Activated CD4-positive, alpha-beta memory T cell treated with anti-CD3 and anti-CD28 coated beads, Interleukin-2, amount 10 ng/mL, durations not matched to agents 7 days and 5 days (primary cell): ENCODE results near the gene CACNA1C. TPM values are rescaled to one million over a fixed set of nuclear protein-coding genes. Genes with fewer than 3 reads are reported as not detected.

Experiments used
- CTCF ChIA-PET: fragments of 350-600 bp; sonication (Branson Sonifier 250); formaldehyde crosslinking; loops from one replicate; lab custom pipeline; 2021; ENCODE audit warnings: antibody characterized with exemption, inconsistent platforms; lab: Charles Lee
- POLR2A ChIA-PET: fragments of 350-600 bp; sonication (Branson Sonifier 250); formaldehyde crosslinking; loops from one replicate; lab custom pipeline; 2021; ENCODE audit warnings: antibody characterized with exemption; lab: Charles Lee
- DNase-seq: peaks from one replicate; pipeline ENCODE4 v3.0.0-alpha.2; 2020
- H3K27ac Mint-ChIP-seq: one replicate; pipeline ENCODE4 v1.8.0; 2021; ENCODE audit warnings: mild to moderate bottlenecking, mixed read lengths
- H3K27me3 Mint-ChIP-seq: one replicate; pipeline ENCODE4 v1.8.0; 2021; ENCODE audit warnings: mixed read lengths
- H3K36me3 Mint-ChIP-seq: one replicate; pipeline ENCODE4 v1.8.0; 2021; ENCODE audit warnings: low read depth, mixed read lengths
- H3K4me1 Mint-ChIP-seq: one replicate; pipeline ENCODE4 v1.8.0; 2021; ENCODE audit warnings: mixed read lengths
- H3K4me3 Mint-ChIP-seq: one replicate; pipeline ENCODE4 v1.8.0; 2021; ENCODE audit warnings: mild to moderate bottlenecking, mixed read lengths
- H3K9me3 Mint-ChIP-seq: one replicate; pipeline ENCODE4 v1.8.0; 2021; ENCODE audit warnings: mixed read lengths
- total RNA-seq, 2 experiments: library from RNA; stranded (reverse); gene quantifications; one replicate each; pipeline ENCODE4 v1.2.3, GENCODE V29; 2021

Gene CACNA1C
- total RNA-seq, 2 experiments from 2014 or later: 0.30 TPM

- no peaks in the 10 kb centered on the region for H3K27me3 Mint-ChIP-seq
- POLR2A ChIA-PET: no interaction called here
- no peaks in the 10 kb centered on the region for H3K4me1 Mint-ChIP-seq
- H3K9me3 Mint-ChIP-seq: no peaks in the 10 kb centered on the region
- no peak overlapping the region for H3K27ac Mint-ChIP-seq
- no peak overlapping the region for H3K4me3 Mint-ChIP-seq
- DNase-seq: no peak
- CTCF ChIA-PET: no interaction called here
- H3K36me3 Mint-ChIP-seq: no peaks in the 10 kb centered on the region
Measured at GRCh38 chr12:2111826-2112225, 59.0 kb downstream of the CACNA1C start.

DNA sequence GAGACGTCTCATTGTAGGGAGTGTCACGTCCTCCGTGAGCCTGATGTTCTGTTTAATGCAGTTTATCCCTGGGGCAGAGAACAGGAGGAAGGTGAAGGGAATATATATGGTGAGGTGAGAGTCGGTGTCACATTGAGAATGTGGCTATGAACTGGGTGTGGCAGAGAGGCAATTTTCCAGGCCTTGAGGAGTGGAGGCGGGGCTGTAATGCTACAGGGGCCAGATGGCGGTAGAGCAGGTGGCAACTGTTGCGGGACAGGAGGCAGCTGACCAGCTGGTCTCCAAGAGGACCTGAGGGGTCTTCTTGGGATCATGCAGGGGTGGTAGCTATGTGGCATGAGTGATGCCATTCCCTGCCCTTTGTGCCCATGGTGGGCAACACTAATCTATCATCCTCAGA lies 59.6 kb downstream of the CACNA1C start:
- ChIA-PET POLR2A (no interaction called here), CTCF (no interaction called here)
- no peak for DNase-seq
- Mint-ChIP-seq H3K9me3 (no peaks in the 10 kb centered on the region), H3K4me1 (no peaks in the 10 kb centered on the region), H3K27ac (no peak overlapping the region), H3K4me3 (no peak overlapping the region), H3K27me3 (no peaks in the 10 kb centered on the region), H3K36me3 (no peaks in the 10 kb centered on the region)

DNA sequence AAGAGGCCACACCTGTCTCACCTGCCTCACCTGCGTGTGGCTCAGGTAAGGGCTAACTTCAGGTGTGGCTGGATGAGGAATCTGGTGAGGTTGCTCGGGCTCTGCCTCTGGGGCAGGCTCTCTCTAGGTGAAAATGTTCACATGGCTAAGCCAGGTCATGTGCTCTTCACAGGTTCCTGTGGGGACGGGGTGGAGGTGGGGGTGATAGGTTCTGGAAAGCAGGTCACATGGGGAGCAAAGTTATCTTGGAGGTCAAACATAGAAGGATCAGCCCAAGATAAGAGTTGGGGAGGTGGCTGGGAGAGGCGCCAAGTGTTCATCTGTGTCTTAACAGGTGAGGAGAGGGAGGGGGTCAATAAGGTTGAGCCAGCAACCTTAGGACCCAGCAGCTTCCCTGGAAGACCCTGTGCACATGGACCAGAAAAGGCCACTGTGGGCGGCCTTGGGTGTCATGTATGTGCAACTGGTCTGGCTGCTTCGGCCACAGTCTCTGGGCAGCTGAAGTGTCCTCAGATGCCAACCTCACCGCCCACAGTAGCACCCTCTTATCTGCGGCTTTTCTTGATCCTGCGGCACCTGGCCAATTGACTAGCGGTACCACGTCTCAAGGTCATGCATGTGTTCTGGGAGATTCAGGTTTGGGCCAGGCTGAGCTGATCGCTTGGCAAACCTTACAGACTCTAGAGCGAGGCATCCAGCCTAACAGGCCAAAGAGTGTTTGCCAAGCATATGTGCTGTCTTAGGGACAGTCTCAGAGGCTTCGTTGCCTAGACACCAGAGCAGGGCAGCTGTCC lies 60.5 kb downstream of the CACNA1C start:
- no peaks in the 10 kb centered on the region for H3K27me3 Mint-ChIP-seq
- H3K36me3 Mint-ChIP-seq: no peaks in the 10 kb centered on the region
- no peak overlapping the region for H3K27ac Mint-ChIP-seq
- no peaks in the 10 kb centered on the region for H3K4me1 Mint-ChIP-seq
- H3K9me3 Mint-ChIP-seq: no peaks in the 10 kb centered on the region
- ChIA-PET POLR2A (no interaction called here), CTCF (no interaction called here)
- no peak for DNase-seq
- no peak overlapping the region for H3K4me3 Mint-ChIP-seq

- Mint-ChIP-seq H3K4me3 (no peak overlapping the region), H3K36me3 (no peaks in the 10 kb centered on the region), H3K27me3 (no peaks in the 10 kb centered on the region), H3K4me1 (no peaks in the 10 kb centered on the region), H3K27ac (no peak overlapping the region), H3K9me3 (no peaks in the 10 kb centered on the region)
- no peak for DNase-seq
- ChIA-PET POLR2A (no interaction called here), CTCF (no interaction called here)
Measured at GRCh38 chr12:2114071-2114470, 61.3 kb downstream of the CACNA1C start.

DNA sequence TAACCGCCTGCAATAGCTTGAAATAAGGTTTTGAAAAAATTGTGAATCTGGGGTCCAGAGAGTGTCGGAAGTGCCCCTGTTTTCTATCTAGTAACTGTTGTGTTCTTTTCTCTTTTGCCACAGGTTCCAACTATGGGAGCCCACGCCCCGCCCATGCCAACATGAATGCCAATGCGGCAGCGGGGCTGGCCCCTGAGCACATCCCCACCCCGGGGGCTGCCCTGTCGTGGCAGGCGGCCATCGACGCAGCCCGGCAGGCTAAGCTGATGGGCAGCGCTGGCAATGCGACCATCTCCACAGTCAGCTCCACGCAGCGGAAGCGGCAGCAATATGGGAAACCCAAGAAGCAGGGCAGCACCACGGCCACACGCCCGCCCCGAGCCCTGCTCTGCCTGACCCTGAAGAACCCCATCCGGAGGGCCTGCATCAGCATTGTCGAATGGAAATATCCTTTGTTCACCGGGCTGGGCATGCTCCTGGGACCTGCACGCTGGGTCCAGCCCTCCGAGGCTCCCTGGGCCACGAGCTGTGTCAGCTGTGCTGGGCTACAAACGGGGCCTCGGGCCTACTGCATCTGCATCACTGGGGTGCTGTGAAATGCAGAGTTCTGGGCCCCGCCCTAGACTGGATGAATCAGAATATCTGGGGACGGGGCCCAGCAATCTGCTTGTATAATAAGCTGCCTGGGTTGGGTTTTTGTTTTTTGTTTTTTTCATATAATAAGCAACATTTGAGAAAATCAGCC lies 62.5 kb downstream of the CACNA1C start:
- Mint-ChIP-seq H3K27me3 (no peaks in the 10 kb centered on the region), H3K27ac (no peak overlapping the region), H3K36me3 (no peaks in the 10 kb centered on the region), H3K4me1 (no peaks in the 10 kb centered on the region), H3K4me3 (no peak overlapping the region), H3K9me3 (no peaks in the 10 kb centered on the region)
- DNase-seq: no peak
- CTCF ChIA-PET: no interaction called here
- POLR2A ChIA-PET: no interaction called here

- H3K27ac Mint-ChIP-seq: no peak overlapping the region
- no peaks in the 10 kb centered on the region for H3K4me1 Mint-ChIP-seq
- ChIA-PET CTCF (no interaction called here), POLR2A (no interaction called here)
- H3K27me3 Mint-ChIP-seq: peaks cover 3% of the 10 kb centered on the region
- no peaks in the 10 kb centered on the region for H3K36me3 Mint-ChIP-seq
- no peaks in the 10 kb centered on the region for H3K9me3 Mint-ChIP-seq
- no peak overlapping the region for H3K4me3 Mint-ChIP-seq
- no peak for DNase-seq
Measured at GRCh38 chr12:2117541-2117940, 64.8 kb downstream of the CACNA1C start.

- ChIA-PET CTCF (no interaction called here), POLR2A (no interaction called here)
- Mint-ChIP-seq H3K4me3 (no peak overlapping the region), H3K27ac (no peak overlapping the region), H3K36me3 (no peaks in the 10 kb centered on the region), H3K27me3 (peaks cover 3% of the 10 kb centered on the region), H3K4me1 (no peaks in the 10 kb centered on the region), H3K9me3 (no peaks in the 10 kb centered on the region)
- no peak for DNase-seq
Measured at GRCh38 chr12:2118061-2118460, 65.3 kb downstream of the CACNA1C start.

DNA sequence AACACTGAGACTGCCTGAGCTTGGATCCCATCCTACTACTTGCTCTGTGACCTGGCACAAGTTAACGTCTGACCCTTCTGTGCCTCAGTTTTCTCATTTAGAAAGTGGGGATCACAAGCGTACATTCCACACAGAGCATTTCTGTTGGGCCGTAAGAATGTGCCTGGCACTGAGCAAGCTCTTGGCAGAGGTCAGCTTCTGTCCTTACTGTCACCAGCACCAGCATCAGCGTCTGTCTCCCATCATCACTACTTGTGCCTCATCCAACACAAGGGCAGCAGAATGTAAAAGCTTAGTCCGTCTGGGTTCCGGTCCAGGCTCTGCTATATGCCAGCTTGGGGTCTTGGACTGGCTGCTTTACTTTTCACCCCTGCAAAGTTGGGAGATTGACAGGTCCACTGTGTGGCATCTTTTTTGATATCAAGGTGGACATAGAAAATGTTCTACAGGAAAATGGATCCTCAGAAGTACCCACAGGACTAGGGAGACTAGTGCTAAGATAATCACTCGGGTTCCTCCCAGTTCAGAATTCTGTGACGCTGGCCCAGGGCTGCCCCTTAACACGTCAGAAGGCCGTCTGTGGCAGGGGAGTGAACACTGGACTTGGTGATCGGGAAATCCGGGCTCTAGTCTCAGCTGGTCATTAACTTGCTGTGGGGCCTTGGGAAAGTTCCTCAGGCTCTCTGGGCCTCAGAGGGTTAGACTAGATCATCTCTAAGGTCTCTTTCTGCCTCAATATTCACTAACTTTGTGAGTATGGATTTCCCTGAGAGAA lies 65.9 kb downstream of the CACNA1C start:
- ChIA-PET CTCF (no interaction called here), POLR2A (no interaction called here)
- H3K9me3 Mint-ChIP-seq: no peaks in the 10 kb centered on the region
- peaks cover 3% of the 10 kb centered on the region for H3K27me3 Mint-ChIP-seq
- no peak for DNase-seq
- H3K27ac Mint-ChIP-seq: no peak overlapping the region
- H3K4me3 Mint-ChIP-seq: no peak overlapping the region
- no peaks in the 10 kb centered on the region for H3K4me1 Mint-ChIP-seq
- no peaks in the 10 kb centered on the region for H3K36me3 Mint-ChIP-seq

GRCh38 chr12:2119266-2119665 lies 66.5 kb downstream of the CACNA1C start:
- H3K36me3 Mint-ChIP-seq: no peaks in the 10 kb centered on the region
- ChIA-PET POLR2A (no interaction called here), CTCF (no interaction called here)
- no peaks in the 10 kb centered on the region for H3K4me1 Mint-ChIP-seq
- no peak for DNase-seq
- no peak overlapping the region for H3K4me3 Mint-ChIP-seq
- no peaks in the 10 kb centered on the region for H3K9me3 Mint-ChIP-seq
- H3K27me3 Mint-ChIP-seq: peaks cover 3% of the 10 kb centered on the region
- no peak overlapping the region for H3K27ac Mint-ChIP-seq

DNA sequence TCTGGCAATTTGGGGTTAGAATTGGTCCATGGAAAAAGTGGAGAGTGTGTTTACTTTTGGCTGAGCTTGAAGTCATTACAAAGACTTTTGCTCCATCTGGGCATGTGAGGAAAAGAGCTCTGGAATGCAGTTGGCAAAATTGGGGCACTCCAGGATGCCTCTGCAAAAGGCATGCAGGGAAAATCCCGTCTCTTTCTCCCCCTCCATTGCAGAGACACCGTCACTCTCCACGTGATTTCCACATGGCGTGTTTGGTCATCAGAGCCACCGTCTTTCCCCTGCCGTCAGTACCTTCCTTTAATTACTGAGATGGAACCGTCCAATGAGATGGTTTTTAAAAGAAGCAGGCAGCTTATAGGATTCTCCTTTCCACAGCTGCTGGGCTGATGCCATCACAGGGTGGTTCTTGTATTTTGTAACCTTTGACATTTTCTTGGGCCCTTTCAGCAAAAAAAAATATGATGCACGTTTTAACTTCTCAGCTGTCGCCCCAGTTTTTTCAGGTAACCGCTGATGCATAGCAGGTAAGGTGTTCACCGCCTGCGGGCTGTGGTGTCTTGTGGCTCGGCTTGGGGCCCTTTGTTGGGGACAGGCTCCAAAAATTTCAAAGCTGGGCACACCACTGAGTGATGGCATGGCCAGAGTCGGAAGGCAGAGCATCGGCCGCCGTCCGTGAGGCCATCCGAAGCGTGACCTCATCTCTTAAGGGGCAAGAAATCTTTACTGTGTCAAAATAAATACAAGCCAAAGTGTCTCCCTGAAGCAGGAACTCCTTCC lies 68.4 kb downstream of the CACNA1C start:
- Mint-ChIP-seq H3K27me3 (peaks cover 4% of the 10 kb centered on the region), H3K27ac (no peak overlapping the region), H3K4me3 (no peak overlapping the region), H3K4me1 (no peaks in the 10 kb centered on the region), H3K9me3 (no peaks in the 10 kb centered on the region), H3K36me3 (no peaks in the 10 kb centered on the region)
- ChIA-PET POLR2A (no interaction called here), CTCF (interaction anchor here (0.6 kb wide), 1 partner anchor 1984 kb away, joined by 4 read pairs; no protein-coding TSS in a partner anchor)
- no peak for DNase-seq

- no peak overlapping the region for H3K4me3 Mint-ChIP-seq
- no peaks in the 10 kb centered on the region for H3K9me3 Mint-ChIP-seq
- H3K4me1 Mint-ChIP-seq: no peaks in the 10 kb centered on the region
- DNase-seq: no peak
- ChIA-PET POLR2A (no interaction called here), CTCF (no interaction called here)
- peaks cover 5% of the 10 kb centered on the region for H3K27me3 Mint-ChIP-seq
- H3K27ac Mint-ChIP-seq: no peak overlapping the region
- no peaks in the 10 kb centered on the region for H3K36me3 Mint-ChIP-seq
Measured at GRCh38 chr12:2124466-2125023, 71.8 kb downstream of the CACNA1C start.

- ChIA-PET POLR2A (no interaction called here), CTCF (no interaction called here)
- Mint-ChIP-seq H3K27ac (no peak overlapping the region), H3K27me3 (peaks cover 4% of the 10 kb centered on the region), H3K4me3 (no peak overlapping the region), H3K9me3 (no peaks in the 10 kb centered on the region), H3K4me1 (no peaks in the 10 kb centered on the region), H3K36me3 (no peaks in the 10 kb centered on the region)
- DNase-seq: no peak
Measured at GRCh38 chr12:2125651-2126522, 73.1 kb downstream of the CACNA1C start.
